DND-41 (cell line): Measurements from ENCODE around the gene ASB7.
"Not testable (repeated sequence)": the region's sequence is repeated elsewhere in the genome, so short reads cannot be mapped to it uniquely, and the experiment has no call there.

Experiments used
- ATAC-seq: fragments of 200-7000 bp; cut with Tn5 transposase; 3 replicates; pipeline ENCODE4 v1.9.1; 2021; ENCODE audit warnings: low read depth; ENCODE audit not compliant: insufficient read depth
- DNase-seq: peaks from one replicate; pipeline ENCODE4 v3.0.0-alpha.2; 2020
- H2AFZ ChIP-seq: 2 replicates; pipeline ENCODE4 v1.6.0; 2012; ENCODE audit warnings: low read depth, low read length
- H3K27ac ChIP-seq: 2 replicates; pipeline ENCODE4 v1.5.1; 2012; ENCODE audit warnings: low read length, inconsistent platforms
- H3K27me3 ChIP-seq: fragments of 200-600 bp; sonication (generic); 2 replicates; pipeline ENCODE4 v1.6.0; 2012; ENCODE audit warnings: low read length, mild to moderate bottlenecking, inconsistent platforms; ENCODE audit not compliant: insufficient read depth, poor library complexity
- H3K36me3 ChIP-seq: 2 replicates; pipeline ENCODE4 v1.5.1; 2012; ENCODE audit warnings: low read length, inconsistent platforms; ENCODE audit not compliant: insufficient read depth
- H3K4me1 ChIP-seq: 2 replicates; pipeline ENCODE4 v1.5.1; 2012; ENCODE audit warnings: mild to moderate bottlenecking, low read length; ENCODE audit not compliant: insufficient read depth
- H3K4me2 ChIP-seq: 2 replicates; pipeline ENCODE4 v1.6.0; 2012; ENCODE audit warnings: mild to moderate bottlenecking, moderate library complexity, low read length, inconsistent platforms; ENCODE audit not compliant: insufficient read depth
- H3K4me3 ChIP-seq, 2 experiments: fragments of 200-600 bp in 1 of 2; shearing (Covaris generic) in 1 of 2; 2 replicates each; pipeline ENCODE4 v1.5.1; 2012 to 2016; ENCODE audit warnings: inconsistent platforms in 2 of 2, low read length in 2 of 2, mild to moderate bottlenecking in 2 of 2, low read depth in 1 of 2, moderate library complexity in 1 of 2
- H3K79me2 ChIP-seq: 2 replicates; pipeline ENCODE4 v1.6.0; 2012; ENCODE audit warnings: low read length, inconsistent platforms; ENCODE audit not compliant: insufficient read depth
- H3K9ac ChIP-seq: 2 replicates; pipeline ENCODE4 v1.6.0; 2012; ENCODE audit warnings: low read depth, mild to moderate bottlenecking, inconsistent platforms, low read length, moderate library complexity
- H3K9me3 ChIP-seq: 2 replicates; pipeline ENCODE4 v1.5.1; 2012; ENCODE audit warnings: low read length, moderate library complexity, mild to moderate bottlenecking, inconsistent platforms; ENCODE audit not compliant: insufficient read depth, severe bottlenecking
- H4K20me1 ChIP-seq: 2 replicates; pipeline ENCODE4 v1.6.0; 2012; ENCODE audit warnings: low read length; ENCODE audit not compliant: insufficient read depth
- EZH2 ChIP-seq: IDR thresholded peaks from 3 replicates; pipeline ENCODE4 v1.6.1; 2012; ENCODE audit warnings: borderline replicate concordance, low read depth, mild to moderate bottlenecking, moderate library complexity, low read length, inconsistent platforms; ENCODE audit not compliant: severe bottlenecking
- TF ChIP-seq, protein P1 (sequence below): IDR thresholded peaks from 2 replicates; pipeline ENCODE4 v1.5.1; 2012; ENCODE audit warnings: borderline replicate concordance, low read length, moderate library complexity, mild to moderate bottlenecking; ENCODE audit not compliant: poor library complexity, severe bottlenecking; ENCODE audit errors: extremely low read depth

ASB7 gene

DNA sequence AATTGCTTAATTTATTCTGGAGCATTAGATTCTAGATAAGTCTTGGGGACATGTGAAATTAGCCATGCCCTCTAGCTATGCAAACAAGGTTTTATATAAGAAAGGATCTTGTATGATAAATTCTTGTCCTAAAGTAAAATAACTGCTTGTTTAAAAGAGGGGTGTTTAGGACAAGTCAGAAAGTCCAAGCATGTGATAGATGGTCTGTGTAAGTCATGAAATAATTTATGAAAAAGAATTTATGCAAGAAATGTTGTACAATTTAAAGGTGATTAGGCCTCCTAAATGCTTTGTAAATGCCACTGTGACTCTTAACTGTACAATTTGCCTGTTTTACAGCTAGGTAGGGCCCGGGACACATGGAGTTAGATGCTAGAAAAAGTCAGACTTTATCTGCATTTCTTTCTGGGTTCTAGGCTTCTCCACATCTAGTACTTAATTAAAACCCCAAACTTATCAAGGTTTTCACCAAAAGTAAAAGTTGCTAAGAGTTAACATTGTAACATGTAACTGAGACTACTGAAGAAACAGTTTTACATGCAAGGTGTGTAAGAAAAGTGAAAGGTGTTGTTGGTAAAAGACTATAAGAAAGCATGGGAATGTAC, 13.6 kb upstream of the ASB7 start:
- H3K36me3 ChIP-seq, result peaks cover 7% of the 10 kb centered on the region; the same call in 1 of the 2 replicates
- H3K27me3 ChIP-seq, result no peaks in the 10 kb centered on the region
- H3K27ac ChIP-seq, result no peak overlapping the region
- ATAC-seq (no peak), DNase-seq (no peak)
- peaks cover 35% of the 10 kb centered on the region for H3K79me2 ChIP-seq
- H4K20me1 ChIP-seq, result no peaks in the 10 kb centered on the region
- TF ChIP-seq, protein P1, sequence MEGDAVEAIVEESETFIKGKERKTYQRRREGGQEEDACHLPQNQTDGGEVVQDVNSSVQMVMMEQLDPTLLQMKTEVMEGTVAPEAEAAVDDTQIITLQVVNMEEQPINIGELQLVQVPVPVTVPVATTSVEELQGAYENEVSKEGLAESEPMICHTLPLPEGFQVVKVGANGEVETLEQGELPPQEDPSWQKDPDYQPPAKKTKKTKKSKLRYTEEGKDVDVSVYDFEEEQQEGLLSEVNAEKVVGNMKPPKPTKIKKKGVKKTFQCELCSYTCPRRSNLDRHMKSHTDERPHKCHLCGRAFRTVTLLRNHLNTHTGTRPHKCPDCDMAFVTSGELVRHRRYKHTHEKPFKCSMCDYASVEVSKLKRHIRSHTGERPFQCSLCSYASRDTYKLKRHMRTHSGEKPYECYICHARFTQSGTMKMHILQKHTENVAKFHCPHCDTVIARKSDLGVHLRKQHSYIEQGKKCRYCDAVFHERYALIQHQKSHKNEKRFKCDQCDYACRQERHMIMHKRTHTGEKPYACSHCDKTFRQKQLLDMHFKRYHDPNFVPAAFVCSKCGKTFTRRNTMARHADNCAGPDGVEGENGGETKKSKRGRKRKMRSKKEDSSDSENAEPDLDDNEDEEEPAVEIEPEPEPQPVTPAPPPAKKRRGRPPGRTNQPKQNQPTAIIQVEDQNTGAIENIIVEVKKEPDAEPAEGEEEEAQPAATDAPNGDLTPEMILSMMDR, result no peak
- TF ChIP-seq EZH2, result no peak
- no peak overlapping the region for H3K4me3 ChIP-seq
- no peak overlapping the region for H3K4me2 ChIP-seq
- H3K4me1 ChIP-seq, result no peaks in the 10 kb centered on the region
- no peak overlapping the region for H3K9ac ChIP-seq
- H2AFZ ChIP-seq, result no peak overlapping the region
- peaks cover 37% of the 10 kb centered on the region for H3K9me3 ChIP-seq

DNA sequence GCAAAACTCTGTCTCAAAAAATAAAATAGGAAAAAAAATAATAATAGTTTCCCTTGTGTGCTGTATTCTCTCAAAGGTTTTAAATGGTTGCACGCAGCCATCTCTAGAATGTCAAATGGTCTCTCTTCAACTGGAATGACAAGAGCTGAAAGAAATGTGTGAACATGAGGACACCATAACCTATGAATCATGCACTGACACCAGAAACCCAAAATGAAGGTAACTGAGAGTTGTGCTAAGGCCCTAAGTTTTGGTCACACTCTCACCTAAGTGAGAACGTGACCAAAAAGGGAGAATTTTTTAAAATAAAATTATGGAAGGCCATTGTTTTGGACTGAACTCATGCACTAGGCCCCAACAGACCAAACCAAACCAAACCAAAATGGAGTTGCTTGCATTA, 11.2 kb upstream of the ASB7 start:
- not testable (repeated sequence) for H3K4me1 ChIP-seq, H4K20me1 ChIP-seq, H3K36me3 ChIP-seq, ATAC-seq, H3K4me2 ChIP-seq, H3K27ac ChIP-seq, H3K27me3 ChIP-seq, H3K4me3 ChIP-seq, H3K9ac ChIP-seq, DNase-seq, H2AFZ ChIP-seq
- Histone ChIP-seq H3K79me2 (peaks cover 57% of the 10 kb centered on the region), H3K9me3 (peaks cover 37% of the 10 kb centered on the region)

DNA sequence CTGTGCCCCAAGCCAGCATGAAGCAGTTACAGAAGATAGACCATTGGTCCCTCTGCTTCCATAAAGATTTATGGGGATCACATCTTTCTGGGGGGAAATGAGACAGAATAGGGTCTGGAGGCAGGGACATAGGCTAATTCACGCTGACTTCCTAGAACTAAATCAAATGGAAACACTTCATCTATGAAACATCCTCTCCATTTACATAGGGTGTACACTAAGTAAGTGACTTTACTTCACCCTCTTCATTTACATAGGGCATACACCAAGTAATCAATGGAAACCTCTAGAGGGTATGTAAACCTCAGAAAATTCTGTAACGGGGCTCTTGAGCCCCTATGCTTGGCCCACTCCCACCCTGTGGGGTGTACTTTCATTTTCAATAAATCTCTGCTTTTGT, 10.6 kb upstream of the ASB7 start:
- TF ChIP-seq EZH2, result no peak
- TF ChIP-seq, protein P1, result no peak
- no peak overlapping the region for H3K4me3 ChIP-seq
- H2AFZ ChIP-seq, result no peak overlapping the region
- peaks cover 37% of the 10 kb centered on the region for H3K9me3 ChIP-seq
- peaks cover 60% of the 10 kb centered on the region for H3K79me2 ChIP-seq
- no peaks in the 10 kb centered on the region for H3K36me3 ChIP-seq
- no peak overlapping the region for H3K9ac ChIP-seq
- H3K27ac ChIP-seq, result no peak overlapping the region
- no peak for ATAC-seq
- no peaks in the 10 kb centered on the region for H4K20me1 ChIP-seq
- no peak overlapping the region for H3K4me2 ChIP-seq
- no peak for DNase-seq
- H3K4me1 ChIP-seq, result peaks cover 10% of the 10 kb centered on the region
- H3K27me3 ChIP-seq, result no peaks in the 10 kb centered on the region

DNA sequence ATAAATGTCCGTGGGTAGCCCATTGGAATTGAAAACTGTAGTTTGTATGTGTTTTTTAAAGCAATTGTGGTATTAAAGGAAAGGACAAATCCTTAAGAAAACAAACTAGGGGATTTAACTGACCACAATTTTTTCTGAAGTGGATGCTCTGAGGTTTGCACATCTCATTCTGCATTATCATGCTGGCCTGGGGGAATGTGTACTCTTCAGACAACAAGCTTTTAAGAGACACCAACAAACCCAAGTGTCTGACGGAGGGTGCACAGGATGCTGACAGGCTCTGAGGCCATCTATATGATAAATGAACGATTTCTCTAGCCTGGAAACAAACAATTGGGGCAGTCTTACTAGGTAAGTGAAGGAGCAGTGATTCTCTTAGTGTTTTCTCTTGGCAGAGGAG, 9.5 kb upstream of the ASB7 start:
- peaks cover 28% of the 10 kb centered on the region for H3K9me3 ChIP-seq
- DNase-seq (no peak), ATAC-seq (no peak)
- H3K9ac ChIP-seq, result no peak overlapping the region
- no peak overlapping the region for H3K4me2 ChIP-seq
- no peak for TF ChIP-seq EZH2
- TF ChIP-seq, protein P1, result no peak
- H3K27me3 ChIP-seq, result no peaks in the 10 kb centered on the region
- H3K4me1 ChIP-seq, result peaks cover 20% of the 10 kb centered on the region
- peaks cover 64% of the 10 kb centered on the region for H3K79me2 ChIP-seq
- no peaks in the 10 kb centered on the region for H3K36me3 ChIP-seq
- H2AFZ ChIP-seq, result no peak overlapping the region
- no peak overlapping the region for H3K27ac ChIP-seq
- H3K4me3 ChIP-seq, result no peak overlapping the region
- no peaks in the 10 kb centered on the region for H4K20me1 ChIP-seq
